ENCODE results near the gene CTTNBP2NL.

CTTNBP2NL gene

GRCh38 chr1:112504001-112504660 lies 108.1 kb downstream of the CTTNBP2NL start:
- Histone ChIP-seq H3K4me3 (ENCODE audit: low read depth in 1 of 2, low read length in 2 of 2) (no peak overlapping the region), H3K4me1 (ENCODE audit: control insufficient read depth in 1 of 2, insufficient read depth in 2 of 2, low read length in 2 of 2) (peaks cover 4 to 24% of the 10 kb centered on the region in 2 donors), H3K27ac (ENCODE audit: low read length) (no peak overlapping the region), H3K9me3 (ENCODE audit: control insufficient read depth in 1 of 2, low read length in 2 of 2) (no peaks in the 10 kb centered on the region), H3K36me3 (ENCODE audit: control insufficient read depth in 1 of 2, insufficient read depth in 2 of 2, low read length in 2 of 2) (no peaks in the 10 kb centered on the region), H3K27me3 (ENCODE audit: low read depth, low read length) (peaks cover 20% of the 10 kb centered on the region)

- no peaks in the 10 kb centered on the region for H3K36me3 ChIP-seq (ENCODE audit: control insufficient read depth in 1 of 2, insufficient read depth in 2 of 2, low read length in 2 of 2)
- no peak overlapping the region for H3K27ac ChIP-seq (ENCODE audit: low read length)
- no peaks in the 10 kb centered on the region for H3K9me3 ChIP-seq (ENCODE audit: control insufficient read depth in 1 of 2, low read length in 2 of 2)
- H3K27me3 ChIP-seq (ENCODE audit: low read depth, low read length): peaks cover 23% of the 10 kb centered on the region
- no peak overlapping the region for H3K4me3 ChIP-seq (ENCODE audit: low read depth in 1 of 2, low read length in 2 of 2)
- peaks cover 4 to 24% of the 10 kb centered on the region in 2 donors for H3K4me1 ChIP-seq (ENCODE audit: control insufficient read depth in 1 of 2, insufficient read depth in 2 of 2, low read length in 2 of 2)
Measured at GRCh38 chr1:112504661-112505399, 108.8 kb downstream of the CTTNBP2NL start.

DNA sequence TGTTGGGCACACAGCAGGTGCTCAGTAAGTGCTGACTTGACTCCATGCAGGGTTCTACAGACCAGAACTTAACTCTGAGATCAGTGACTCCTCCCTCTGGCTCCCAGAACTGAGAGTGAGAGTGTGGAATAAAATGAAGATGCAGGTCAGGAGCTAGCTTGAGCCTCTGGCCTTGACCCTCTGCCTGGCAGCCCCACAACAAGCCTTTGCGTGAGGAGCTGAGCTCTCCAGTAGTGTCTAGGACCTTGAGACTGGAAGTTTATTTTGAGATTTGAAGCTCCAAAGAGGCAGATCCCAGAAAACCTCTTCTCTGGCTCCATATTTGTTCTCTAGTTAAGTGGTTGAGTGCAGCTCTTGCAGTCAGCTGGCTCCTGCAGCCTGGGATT lies 109.4 kb downstream of the CTTNBP2NL start:
- Histone ChIP-seq H3K4me1 (ENCODE audit: control insufficient read depth in 1 of 2, insufficient read depth in 2 of 2, low read length in 2 of 2) (peaks cover 4 to 24% of the 10 kb centered on the region in 2 donors), H3K27me3 (ENCODE audit: low read depth, low read length) (peaks cover 28% of the 10 kb centered on the region), H3K4me3 (ENCODE audit: low read depth in 1 of 2, low read length in 2 of 2) (no peak overlapping the region), H3K27ac (ENCODE audit: low read length) (no peak overlapping the region), H3K36me3 (ENCODE audit: control insufficient read depth in 1 of 2, insufficient read depth in 2 of 2, low read length in 2 of 2) (no peaks in the 10 kb centered on the region), H3K9me3 (ENCODE audit: control insufficient read depth in 1 of 2, low read length in 2 of 2) (no peaks in the 10 kb centered on the region)

DNA sequence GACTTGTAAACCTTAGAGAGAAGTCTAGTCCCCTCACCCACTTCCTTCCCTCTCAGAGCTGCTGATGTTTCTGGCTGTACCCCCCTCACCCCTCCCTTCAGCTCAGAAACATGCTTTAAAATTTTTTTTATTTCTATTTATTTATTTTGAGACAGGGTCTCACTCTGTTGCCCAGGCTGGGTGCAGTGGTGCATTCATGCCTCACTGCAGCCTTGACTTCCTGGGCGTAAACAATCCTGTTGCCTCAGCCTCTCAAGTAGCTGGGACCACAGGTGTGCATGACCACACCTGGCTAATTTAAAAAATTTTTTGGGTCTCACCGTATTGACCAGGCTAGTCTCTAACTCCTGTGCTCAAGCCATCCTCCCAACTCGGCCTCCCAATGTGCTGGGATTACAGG lies 109.9 kb downstream of the CTTNBP2NL start:
- Histone ChIP-seq H3K36me3 (ENCODE audit: control insufficient read depth in 1 of 2, insufficient read depth in 2 of 2, low read length in 2 of 2) (no peaks in the 10 kb centered on the region), H3K27me3 (ENCODE audit: low read depth, low read length) (peaks cover 28% of the 10 kb centered on the region), H3K27ac (ENCODE audit: low read length) (no peak overlapping the region), H3K4me3 (ENCODE audit: low read depth in 1 of 2, low read length in 2 of 2) (no peak overlapping the region), H3K9me3 (ENCODE audit: control insufficient read depth in 1 of 2, low read length in 2 of 2) (no peaks in the 10 kb centered on the region), H3K4me1 (ENCODE audit: control insufficient read depth in 1 of 2, insufficient read depth in 2 of 2, low read length in 2 of 2) (peaks cover 4 to 24% of the 10 kb centered on the region in 2 donors)

DNA sequence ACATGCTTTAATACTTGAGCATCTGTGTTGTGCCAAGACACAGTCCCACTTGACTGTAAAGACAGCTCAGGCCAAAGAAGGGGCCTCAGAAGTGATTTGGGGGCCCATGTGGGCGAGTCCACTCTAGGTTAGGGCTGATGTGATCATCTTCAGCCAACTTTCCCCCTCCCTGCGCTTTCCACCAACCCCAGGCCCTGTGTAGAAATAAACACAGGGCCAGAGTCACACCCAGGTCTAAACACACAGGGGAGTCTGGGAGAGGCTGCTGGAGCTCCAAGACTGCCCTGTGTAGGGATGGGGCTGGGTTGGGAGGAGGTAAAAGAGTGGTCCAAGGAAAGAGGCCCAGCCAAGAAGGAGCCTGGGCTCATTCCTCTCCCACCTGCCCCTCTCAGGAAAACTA lies 110.3 kb downstream of the CTTNBP2NL start:
- Histone ChIP-seq H3K4me1 (ENCODE audit: control insufficient read depth in 1 of 2, insufficient read depth in 2 of 2, low read length in 2 of 2) (peaks cover 4 to 24% of the 10 kb centered on the region in 2 donors), H3K36me3 (ENCODE audit: control insufficient read depth in 1 of 2, insufficient read depth in 2 of 2, low read length in 2 of 2) (no peaks in the 10 kb centered on the region), H3K9me3 (ENCODE audit: control insufficient read depth in 1 of 2, low read length in 2 of 2) (no peaks in the 10 kb centered on the region), H3K27ac (ENCODE audit: low read length) (no peak overlapping the region), H3K4me3 (ENCODE audit: low read depth in 1 of 2, low read length in 2 of 2) (no peak overlapping the region), H3K27me3 (ENCODE audit: low read depth, low read length) (peaks cover 28% of the 10 kb centered on the region)

DNA sequence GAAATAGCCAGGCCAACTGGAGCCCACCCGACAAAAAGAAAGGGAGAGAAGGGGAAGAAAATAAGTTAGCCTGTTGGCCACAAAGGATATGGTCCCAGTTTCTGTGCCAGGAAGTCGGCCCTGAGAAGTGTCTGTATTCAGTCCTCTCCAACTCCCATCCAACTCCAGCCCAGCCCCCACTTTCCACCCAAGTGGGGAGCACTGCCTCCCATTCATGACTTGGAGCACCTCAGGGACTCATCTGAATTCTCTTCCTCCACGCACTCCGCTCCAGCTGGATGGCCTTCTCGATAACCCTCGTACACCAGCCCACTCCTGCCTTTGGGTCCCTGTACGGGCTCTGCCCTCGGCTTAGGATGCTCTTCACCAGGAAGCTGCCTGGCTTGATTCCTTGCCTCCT lies 110.7 kb downstream of the CTTNBP2NL start:
- H3K4me3 ChIP-seq (ENCODE audit: low read depth in 1 of 2, low read length in 2 of 2): no peak overlapping the region
- no peaks in the 10 kb centered on the region for H3K36me3 ChIP-seq (ENCODE audit: control insufficient read depth in 1 of 2, insufficient read depth in 2 of 2, low read length in 2 of 2)
- no peak overlapping the region for H3K27ac ChIP-seq (ENCODE audit: low read length)
- peaks cover 4 to 20% of the 10 kb centered on the region in 2 donors for H3K4me1 ChIP-seq (ENCODE audit: control insufficient read depth in 1 of 2, insufficient read depth in 2 of 2, low read length in 2 of 2)
- no peaks in the 10 kb centered on the region for H3K9me3 ChIP-seq (ENCODE audit: control insufficient read depth in 1 of 2, low read length in 2 of 2)
- H3K27me3 ChIP-seq (ENCODE audit: low read depth, low read length): peaks cover 28% of the 10 kb centered on the region

GRCh38 chr1:112507336-112507735 lies 111.3 kb downstream of the CTTNBP2NL start:
- H3K4me3 ChIP-seq (ENCODE audit: low read depth in 1 of 2, low read length in 2 of 2): peak overlapping the region in 1 of 2 donors; percentile 72
- H3K27ac ChIP-seq (ENCODE audit: low read length): no peak overlapping the region
- H3K27me3 ChIP-seq (ENCODE audit: low read depth, low read length): peaks cover 28% of the 10 kb centered on the region
- H3K4me1 ChIP-seq (ENCODE audit: control insufficient read depth in 1 of 2, insufficient read depth in 2 of 2, low read length in 2 of 2): peaks cover 4 to 15% of the 10 kb centered on the region in 2 donors
- no peaks in the 10 kb centered on the region for H3K9me3 ChIP-seq (ENCODE audit: control insufficient read depth in 1 of 2, low read length in 2 of 2)
- H3K36me3 ChIP-seq (ENCODE audit: control insufficient read depth in 1 of 2, insufficient read depth in 2 of 2, low read length in 2 of 2): no peaks in the 10 kb centered on the region

GRCh38 chr1:112507921-112508277 lies 111.9 kb downstream of the CTTNBP2NL start:
- no peak overlapping the region for H3K27ac ChIP-seq (ENCODE audit: low read length)
- H3K9me3 ChIP-seq (ENCODE audit: control insufficient read depth in 1 of 2, low read length in 2 of 2): no peaks in the 10 kb centered on the region
- peaks cover 4 to 11% of the 10 kb centered on the region in 2 donors for H3K4me1 ChIP-seq (ENCODE audit: control insufficient read depth in 1 of 2, insufficient read depth in 2 of 2, low read length in 2 of 2)
- H3K36me3 ChIP-seq (ENCODE audit: control insufficient read depth in 1 of 2, insufficient read depth in 2 of 2, low read length in 2 of 2): no peaks in the 10 kb centered on the region
- H3K27me3 ChIP-seq (ENCODE audit: low read depth, low read length): peaks cover 22% of the 10 kb centered on the region
- H3K4me3 ChIP-seq (ENCODE audit: low read depth in 1 of 2, low read length in 2 of 2): peak overlapping the region; percentile 54 to 72

- H3K9me3 ChIP-seq (ENCODE audit: control insufficient read depth in 1 of 2, low read length in 2 of 2): no peaks in the 10 kb centered on the region
- no peak within 1 kb of the TSS for H3K27ac ChIP-seq (ENCODE audit: low read length)
- H3K4me1 ChIP-seq (ENCODE audit: control insufficient read depth in 1 of 2, insufficient read depth in 2 of 2, low read length in 2 of 2): peaks cover 4 to 11% of the 10 kb centered on the region in 2 donors
- peaks cover 20% of the 10 kb centered on the region for H3K27me3 ChIP-seq (ENCODE audit: low read depth, low read length)
- peak within 1 kb of the TSS; percentile 54 to 72 for H3K4me3 ChIP-seq (ENCODE audit: low read depth in 1 of 2, low read length in 2 of 2)
- H3K36me3 ChIP-seq (ENCODE audit: control insufficient read depth in 1 of 2, insufficient read depth in 2 of 2, low read length in 2 of 2): no peaks in the 10 kb centered on the region
Measured at GRCh38 chr1:112508278-112509004, 112.4 kb downstream of the CTTNBP2NL start, which contains the start of gene WNT2B. WNT2B (plus strand) TSS chr1:112508965; CDS start chr1:112509263, 298 bp downstream.

DNA sequence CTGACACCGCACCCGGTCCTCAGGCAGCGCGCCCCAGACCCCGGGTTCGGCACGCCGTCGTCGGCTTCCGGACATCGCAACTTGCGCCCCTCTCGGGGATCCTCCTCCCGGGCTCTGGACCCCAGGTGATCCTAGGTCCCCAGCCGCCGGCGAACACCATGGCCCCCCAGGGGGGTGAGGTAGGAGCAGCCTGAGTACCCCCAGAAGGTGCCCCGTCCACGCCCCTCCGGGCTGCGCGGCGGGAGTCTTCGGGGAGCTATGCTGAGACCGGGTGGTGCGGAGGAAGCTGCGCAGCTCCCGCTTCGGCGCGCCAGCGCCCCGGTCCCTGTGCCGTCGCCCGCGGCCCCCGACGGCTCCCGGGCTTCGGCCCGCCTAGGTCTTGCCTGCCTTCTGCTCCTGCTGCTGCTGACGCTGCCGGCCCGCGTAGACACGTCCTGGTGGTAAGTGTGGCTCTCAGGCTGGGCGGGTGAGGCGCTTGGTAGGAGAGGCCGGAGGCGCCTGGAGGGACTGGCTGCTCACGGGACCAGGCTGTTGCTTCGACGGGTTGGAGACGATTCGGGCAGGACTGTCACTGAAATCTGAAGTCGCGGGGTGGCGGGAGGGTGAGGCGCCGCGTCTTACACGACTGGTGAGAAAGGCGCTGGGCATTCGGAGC lies 113.1 kb downstream of the CTTNBP2NL start:
- peak overlapping the region in 1 of 2 donors; percentile 72 for H3K4me3 ChIP-seq (ENCODE audit: low read depth in 1 of 2, low read length in 2 of 2)
- H3K9me3 ChIP-seq (ENCODE audit: control insufficient read depth in 1 of 2, low read length in 2 of 2): no peaks in the 10 kb centered on the region
- no peak overlapping the region for H3K27ac ChIP-seq (ENCODE audit: low read length)
- H3K36me3 ChIP-seq (ENCODE audit: control insufficient read depth in 1 of 2, insufficient read depth in 2 of 2, low read length in 2 of 2): no peaks in the 10 kb centered on the region
- peaks cover 4 to 11% of the 10 kb centered on the region in 2 donors for H3K4me1 ChIP-seq (ENCODE audit: control insufficient read depth in 1 of 2, insufficient read depth in 2 of 2, low read length in 2 of 2)
- peaks cover 20% of the 10 kb centered on the region for H3K27me3 ChIP-seq (ENCODE audit: low read depth, low read length)

Data from muscle layer of duodenum (tissue), 2 donors.